ENCODE results near the gene LRP11.
"Not testable (repeated sequence)": the region's sequence is repeated elsewhere in the genome, so short reads cannot be mapped to it uniquely, and the experiment has no call there.

LRP11 gene

GRCh38 chr6:149867876-149868640 is 3.9 kb upstream of the LRP11 start:
- no peak for DNase-seq

- DNase-seq: peak; percentile 89
These were observed 698 bp upstream of the LRP11 start for GRCh38 chr6:149864578-149865535.

- peak; percentile 80 for DNase-seq
These were observed 1.0 kb downstream of the LRP11 start for GRCh38 chr6:149862922-149863697.

GRCh38 chr6:149862424-149862738 is 1.8 kb downstream of the LRP11 start:
- not testable (repeated sequence) for DNase-seq

- no peak for DNase-seq
These were observed 2.3 kb downstream of the LRP11 start for GRCh38 chr6:149861603-149862423.

- DNase-seq: no peak
These were observed 3.1 kb downstream of the LRP11 start for GRCh38 chr6:149860834-149861602.

- DNase-seq: no peak
These were observed 3.7 kb downstream of the LRP11 start for GRCh38 chr6:149860513-149860833.

GRCh38 chr6:149859938-149860337 is 4.2 kb downstream of the LRP11 start:
- DNase-seq: no peak

GRCh38 chr6:149859368-149859767 is 4.8 kb downstream of the LRP11 start:
- DNase-seq: no peak

GRCh38 chr6:149857541-149857940 is 6.6 kb downstream of the LRP11 start:
- DNase-seq: no peak

GRCh38 chr6:149856256-149856994 is 7.7 kb downstream of the LRP11 start:
- no peak for DNase-seq

GRCh38 chr6:149855741-149856140 is 8.4 kb downstream of the LRP11 start:
- no peak for DNase-seq

GRCh38 chr6:149855040-149855654 is 9.0 kb downstream of the LRP11 start:
- DNase-seq: no peak

GRCh38 chr6:149854532-149854931 is 9.6 kb downstream of the LRP11 start:
- DNase-seq: peak; percentile 53

- not testable (repeated sequence) for DNase-seq
These were observed 10.1 kb downstream of the LRP11 start for GRCh38 chr6:149854017-149854416.

- no peak for DNase-seq
These were observed 11.3 kb downstream of the LRP11 start for GRCh38 chr6:149852881-149853280.

- peak; percentile 79 for DNase-seq
These were observed 12.0 kb downstream of the LRP11 start for GRCh38 chr6:149852180-149852579.

GRCh38 chr6:149851461-149852110 is 12.6 kb downstream of the LRP11 start:
- DNase-seq: no peak

- DNase-seq: not testable (repeated sequence)
These were observed 15.8 kb downstream of the LRP11 start for GRCh38 chr6:149848343-149848742.

- no peak for DNase-seq
These were observed 16.3 kb downstream of the LRP11 start for GRCh38 chr6:149847939-149848267.
